Esophagus muscularis mucosa (tissue), 3 donors: Measurements from ENCODE around the gene GRAMD4.

Experiments
- POLR2A ChIP-seq: fragments of 450-650 bp; IDR thresholded peaks from one replicate; pipeline ENCODE4 v1.6.1; 2017; ENCODE audit warnings: antibody characterized with exemption, moderate library complexity, mild to moderate bottlenecking, low read depth
- TF ChIP-seq, protein P1 (sequence below), 3 experiments: fragments of 200-600 bp in 2 of 3; fragments of 450-650 bp in 1 of 3; sonication (generic) in 2 of 3; IDR thresholded peaks; one replicate each; pipeline ENCODE4 v1.5.1; 2017 to 2019; ENCODE audit warnings: antibody characterized with exemption in 3 of 3, mild to moderate bottlenecking in 2 of 3, moderate library complexity in 1 of 3

GRCh38 chr22:46726066-46726985 is 106.1 kb downstream of the GRAMD4 start:
- TF ChIP-seq, protein P1, sequence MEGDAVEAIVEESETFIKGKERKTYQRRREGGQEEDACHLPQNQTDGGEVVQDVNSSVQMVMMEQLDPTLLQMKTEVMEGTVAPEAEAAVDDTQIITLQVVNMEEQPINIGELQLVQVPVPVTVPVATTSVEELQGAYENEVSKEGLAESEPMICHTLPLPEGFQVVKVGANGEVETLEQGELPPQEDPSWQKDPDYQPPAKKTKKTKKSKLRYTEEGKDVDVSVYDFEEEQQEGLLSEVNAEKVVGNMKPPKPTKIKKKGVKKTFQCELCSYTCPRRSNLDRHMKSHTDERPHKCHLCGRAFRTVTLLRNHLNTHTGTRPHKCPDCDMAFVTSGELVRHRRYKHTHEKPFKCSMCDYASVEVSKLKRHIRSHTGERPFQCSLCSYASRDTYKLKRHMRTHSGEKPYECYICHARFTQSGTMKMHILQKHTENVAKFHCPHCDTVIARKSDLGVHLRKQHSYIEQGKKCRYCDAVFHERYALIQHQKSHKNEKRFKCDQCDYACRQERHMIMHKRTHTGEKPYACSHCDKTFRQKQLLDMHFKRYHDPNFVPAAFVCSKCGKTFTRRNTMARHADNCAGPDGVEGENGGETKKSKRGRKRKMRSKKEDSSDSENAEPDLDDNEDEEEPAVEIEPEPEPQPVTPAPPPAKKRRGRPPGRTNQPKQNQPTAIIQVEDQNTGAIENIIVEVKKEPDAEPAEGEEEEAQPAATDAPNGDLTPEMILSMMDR (IDR thresholded peaks at IDR 0.05): no peak
- no peak for TF ChIP-seq POLR2A
